HepG2 (cell line): ENCODE results near the gene KCTD21. TPM values are rescaled to one million over a fixed set of nuclear protein-coding genes. Genes with fewer than 3 reads are reported as not detected.

Experiments
- ARNT2 ChIP-seq: sonication (generic); formaldehyde crosslinking; IDR thresholded peaks from 2 replicates; pipeline ENCODE4 v1.8.0; 2022; ENCODE audit warnings: mild to moderate bottlenecking, low read depth, missing genetic modification reagents, moderate library complexity
- CCDC6 ChIP-seq: sonication (generic); formaldehyde crosslinking; IDR thresholded peaks from 2 replicates; pipeline ENCODE4 v1.8.1; 2022; ENCODE audit warnings: mild to moderate bottlenecking, missing genetic modification reagents, moderate library complexity
- HMG20B ChIP-seq: conservative IDR thresholded peaks from 2 replicates; pipeline ENCODE4 v1.6.1; 2016; ENCODE audit warnings: missing genetic modification reagents, missing compliant biosample characterization
- HOXA5 ChIP-seq: sonication (generic); formaldehyde crosslinking; IDR thresholded peaks from 2 replicates; pipeline ENCODE4 v1.4.0; 2020; ENCODE audit warnings: missing genetic modification reagents
- KDM4B ChIP-seq: sonication (generic); formaldehyde crosslinking; IDR thresholded peaks from 2 replicates; pipeline ENCODE4 v1.4.0; 2020; ENCODE audit warnings: missing genetic modification reagents
- NKX3-1 ChIP-seq: sonication (generic); formaldehyde crosslinking; IDR thresholded peaks from 2 replicates; pipeline ENCODE4 v1.5.0; 2020; ENCODE audit warnings: missing genetic modification reagents
- ZBTB7B ChIP-seq: sonication (generic); formaldehyde crosslinking; IDR thresholded peaks from 2 replicates; pipeline ENCODE4 v1.4.0; 2020; ENCODE audit warnings: missing genetic modification reagents
- ZNF230 ChIP-seq: sonication (generic); formaldehyde crosslinking; IDR thresholded peaks from 2 replicates; pipeline ENCODE4 v1.4.0; 2020; ENCODE audit warnings: mild to moderate bottlenecking, missing genetic modification reagents
- ZNF331 ChIP-seq: sonication (generic); formaldehyde crosslinking; IDR thresholded peaks from 2 replicates; pipeline ENCODE4 v1.4.0; 2020; ENCODE audit warnings: missing genetic modification reagents
- ZNF788 ChIP-seq: sonication (generic); formaldehyde crosslinking; IDR thresholded peaks from 2 replicates; pipeline ENCODE4 v1.5.0; 2020; ENCODE audit warnings: mild to moderate bottlenecking, missing genetic modification reagents, borderline replicate concordance
- polyA plus RNA-seq, 8 experiments: library from polyadenylated mRNA; depleted of rRNA in 3 of 8; stranded (reverse) in 7 of 8; unstranded in 1 of 8; fragments of >200 nt; fragmentation: Illumina TruSeq in 4 of 8; extraction: Trizol in 4 of 8; gene quantifications; 2 replicates each; pipeline versions ENCODE4 v1.2.1 to v1.2.3, GENCODE V29; 2011 to 2016; ENCODE audit warnings: low read depth in 4 of 8, missing spikeins in 1 of 8, mixed read lengths in 1 of 8; ENCODE audit not compliant: insufficient read depth in 1 of 8
- total RNA-seq, 5 experiments: library from RNA; depleted of rRNA; stranded (reverse); fragments of >200 nt; fragmentation: Illumina TruSeq; extraction: Trizol; gene quantifications; 2 replicates each; pipeline ENCODE4 v1.2.3, GENCODE V29; 2016; ENCODE audit warnings: low read depth in 1 of 5
- TF ChIP-seq, protein P1 (sequence below): sonication (generic); formaldehyde crosslinking; IDR thresholded peaks from 2 replicates; pipeline ENCODE4 v1.4.0; 2020; ENCODE audit warnings: mild to moderate bottlenecking, missing genetic modification reagents
- TF ChIP-seq, protein P2 (sequence below): sonication (generic); formaldehyde crosslinking; IDR thresholded peaks from 2 replicates; pipeline ENCODE4 v1.4.0; 2020; ENCODE audit warnings: low read depth, missing genetic modification reagents
- TF ChIP-seq, protein P3 (sequence below): sonication (generic); formaldehyde crosslinking; IDR thresholded peaks from 2 replicates; pipeline ENCODE4 v1.8.0; 2022; ENCODE audit warnings: missing genetic modification reagents, mild to moderate bottlenecking, borderline replicate concordance

Gene KCTD21
- total and polyA plus RNA-seq, 2 of the 13 experiments (the other 11 are each of a cell fraction or from before 2014, with no cell fraction given) = 3.1 to 13.5 TPM

DNA sequence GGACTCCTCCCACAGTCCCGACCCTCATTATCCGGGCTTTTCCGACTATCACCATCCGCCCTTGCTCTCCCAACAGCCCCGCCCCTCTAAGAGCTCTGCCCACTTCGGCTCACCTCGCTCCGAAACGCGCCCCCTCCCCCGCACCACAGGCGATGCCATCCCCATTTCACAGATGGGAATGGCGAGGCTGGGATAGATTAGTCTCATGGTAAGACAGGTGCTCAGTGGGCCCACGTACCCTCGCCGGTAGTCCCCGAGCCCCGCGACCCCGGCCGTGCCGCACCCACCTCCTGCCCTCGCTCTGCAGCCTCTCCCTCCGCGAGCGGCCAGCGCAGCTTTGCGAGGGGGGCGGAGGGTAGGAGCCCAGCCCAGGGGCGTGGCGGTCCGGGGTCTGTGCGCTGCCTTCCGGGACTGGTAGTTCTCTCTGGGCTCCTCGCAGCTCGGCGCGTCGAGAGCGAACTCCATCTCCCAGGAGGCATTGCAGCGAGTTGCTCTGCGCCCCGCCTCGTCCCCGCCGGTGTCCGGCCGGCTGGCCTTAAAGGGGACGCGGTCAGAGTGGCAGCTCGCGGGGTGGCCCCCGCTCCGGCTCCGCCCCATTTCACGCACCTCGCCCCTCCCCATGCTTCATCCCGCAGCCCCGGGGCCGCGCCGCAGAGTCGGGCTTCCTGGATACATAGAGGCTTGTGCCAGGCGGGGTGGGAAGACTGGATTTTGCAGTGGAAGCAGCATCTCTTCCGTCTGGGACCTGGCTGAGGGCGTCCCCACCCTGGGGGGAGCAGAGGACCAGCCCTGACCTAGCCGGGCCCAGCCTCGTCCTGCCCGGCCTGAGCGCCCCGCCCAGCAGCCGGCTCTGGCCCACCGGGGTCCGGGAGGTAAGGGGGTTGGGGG lies at the start of gene KCTD21, which contains the start of gene USP35 (continued):
- TF ChIP-seq, protein P1, sequence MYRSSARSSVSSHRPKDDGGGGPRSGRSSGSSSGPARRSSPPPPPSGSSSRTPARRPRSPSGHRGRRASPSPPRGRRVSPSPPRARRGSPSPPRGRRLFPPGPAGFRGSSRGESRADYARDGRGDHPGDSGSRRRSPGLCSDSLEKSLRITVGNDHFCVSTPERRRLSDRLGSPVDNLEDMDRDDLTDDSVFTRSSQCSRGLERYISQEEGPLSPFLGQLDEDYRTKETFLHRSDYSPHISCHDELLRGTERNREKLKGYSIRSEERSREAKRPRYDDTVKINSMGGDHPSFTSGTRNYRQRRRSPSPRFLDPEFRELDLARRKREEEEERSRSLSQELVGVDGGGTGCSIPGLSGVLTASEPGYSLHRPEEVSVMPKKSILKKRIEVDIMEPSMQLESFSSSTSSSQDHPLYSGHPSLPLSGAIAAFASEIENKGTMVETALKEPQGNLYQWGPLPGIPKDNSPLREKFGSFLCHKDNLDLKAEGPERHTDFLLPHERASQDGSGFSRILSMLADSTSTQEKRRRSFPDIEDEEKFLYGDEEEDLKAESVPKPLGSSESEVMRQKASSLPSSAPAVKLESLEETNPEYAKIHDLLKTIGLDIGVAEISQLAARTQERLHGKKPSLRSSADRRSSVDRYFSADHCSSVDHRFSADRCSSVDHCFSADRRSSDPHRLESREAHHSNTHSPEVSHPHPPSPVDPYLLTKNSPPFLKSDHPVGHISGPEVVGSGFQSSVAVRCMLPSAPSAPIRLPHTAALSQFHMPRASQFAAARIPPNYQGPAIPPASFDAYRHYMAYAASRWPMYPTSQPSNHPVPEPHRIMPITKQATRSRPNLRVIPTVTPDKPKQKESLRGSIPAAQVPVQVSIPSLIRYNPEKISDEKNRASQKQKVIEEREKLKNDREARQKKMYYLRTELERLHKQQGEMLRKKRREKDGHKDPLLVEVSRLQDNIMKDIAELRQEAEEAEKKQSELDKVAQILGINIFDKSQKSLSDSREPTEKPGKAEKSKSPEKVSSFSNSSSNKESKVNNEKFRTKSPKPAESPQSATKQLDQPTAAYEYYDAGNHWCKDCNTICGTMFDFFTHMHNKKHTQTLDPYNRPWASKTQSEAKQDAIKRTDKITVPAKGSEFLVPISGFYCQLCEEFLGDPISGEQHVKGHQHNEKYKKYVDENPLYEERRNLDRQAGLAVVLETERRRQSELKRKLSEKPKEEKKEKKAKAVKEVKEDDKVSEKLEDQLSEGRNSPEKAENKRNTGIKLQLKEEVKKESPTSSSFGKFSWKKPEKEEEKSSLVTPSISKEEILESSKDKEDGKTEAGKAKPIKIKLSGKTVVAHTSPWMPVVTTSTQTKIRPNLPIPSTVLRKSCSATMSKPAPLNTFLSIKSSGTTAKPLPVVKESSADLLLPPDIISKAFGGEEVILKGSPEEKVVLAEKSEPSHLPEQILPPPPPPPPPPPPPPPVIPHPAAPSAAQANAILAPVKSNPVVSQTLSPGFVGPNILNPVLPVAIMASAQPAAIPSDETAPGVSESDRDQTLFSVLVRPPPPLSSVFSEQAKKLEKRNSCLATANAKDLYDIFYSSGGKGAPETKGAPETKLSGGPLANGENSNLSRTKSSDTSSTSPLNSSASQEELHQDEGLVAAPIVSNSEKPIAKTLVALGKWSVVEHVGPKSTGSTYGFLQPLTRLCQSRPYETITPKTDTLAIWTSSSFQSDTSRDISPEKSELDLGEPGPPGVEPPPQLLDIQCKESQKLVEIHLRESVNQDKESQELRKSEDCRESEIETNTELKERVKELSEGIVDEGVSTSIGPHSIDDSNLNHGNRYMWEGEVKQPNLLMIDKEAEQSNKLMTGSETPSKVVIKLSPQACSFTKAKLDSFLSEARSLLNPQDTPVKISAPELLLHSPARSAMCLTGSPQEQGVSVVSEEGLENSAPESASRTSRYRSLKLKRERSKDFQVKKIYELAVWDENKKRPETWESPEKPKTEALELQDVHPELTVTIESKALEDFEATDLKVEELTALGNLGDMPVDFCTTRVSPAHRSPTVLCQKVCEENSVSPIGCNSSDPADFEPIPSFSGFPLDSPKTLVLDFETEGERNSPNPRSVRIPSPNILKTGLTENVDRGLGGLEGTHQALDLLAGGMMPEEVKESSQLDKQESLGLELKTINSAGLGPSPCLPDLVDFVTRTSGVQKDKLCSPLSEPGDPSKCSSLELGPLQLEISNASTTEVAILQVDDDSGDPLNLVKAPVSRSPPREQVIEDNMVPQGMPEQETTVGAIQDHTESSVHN = 0 out of 2 replicates have a peak, but pooled peaks have one; percentile 20
- peak; percentile 61 for TF ChIP-seq CCDC6 (CRISPR knock-in tag)
- TF ChIP-seq NKX3-1 (CRISPR knock-in tag) = peak; percentile 23; the same call in 1 of the 2 replicates
- no peak; the same call in 1 of the 2 replicates for TF ChIP-seq ZNF230 (CRISPR knock-in tag)
- TF ChIP-seq ZBTB7B (CRISPR knock-in tag) = peak; percentile 66
- peak; percentile 67; the same call in 1 of the 2 replicates for TF ChIP-seq KDM4B (CRISPR knock-in tag)
- TF ChIP-seq, protein P2, sequence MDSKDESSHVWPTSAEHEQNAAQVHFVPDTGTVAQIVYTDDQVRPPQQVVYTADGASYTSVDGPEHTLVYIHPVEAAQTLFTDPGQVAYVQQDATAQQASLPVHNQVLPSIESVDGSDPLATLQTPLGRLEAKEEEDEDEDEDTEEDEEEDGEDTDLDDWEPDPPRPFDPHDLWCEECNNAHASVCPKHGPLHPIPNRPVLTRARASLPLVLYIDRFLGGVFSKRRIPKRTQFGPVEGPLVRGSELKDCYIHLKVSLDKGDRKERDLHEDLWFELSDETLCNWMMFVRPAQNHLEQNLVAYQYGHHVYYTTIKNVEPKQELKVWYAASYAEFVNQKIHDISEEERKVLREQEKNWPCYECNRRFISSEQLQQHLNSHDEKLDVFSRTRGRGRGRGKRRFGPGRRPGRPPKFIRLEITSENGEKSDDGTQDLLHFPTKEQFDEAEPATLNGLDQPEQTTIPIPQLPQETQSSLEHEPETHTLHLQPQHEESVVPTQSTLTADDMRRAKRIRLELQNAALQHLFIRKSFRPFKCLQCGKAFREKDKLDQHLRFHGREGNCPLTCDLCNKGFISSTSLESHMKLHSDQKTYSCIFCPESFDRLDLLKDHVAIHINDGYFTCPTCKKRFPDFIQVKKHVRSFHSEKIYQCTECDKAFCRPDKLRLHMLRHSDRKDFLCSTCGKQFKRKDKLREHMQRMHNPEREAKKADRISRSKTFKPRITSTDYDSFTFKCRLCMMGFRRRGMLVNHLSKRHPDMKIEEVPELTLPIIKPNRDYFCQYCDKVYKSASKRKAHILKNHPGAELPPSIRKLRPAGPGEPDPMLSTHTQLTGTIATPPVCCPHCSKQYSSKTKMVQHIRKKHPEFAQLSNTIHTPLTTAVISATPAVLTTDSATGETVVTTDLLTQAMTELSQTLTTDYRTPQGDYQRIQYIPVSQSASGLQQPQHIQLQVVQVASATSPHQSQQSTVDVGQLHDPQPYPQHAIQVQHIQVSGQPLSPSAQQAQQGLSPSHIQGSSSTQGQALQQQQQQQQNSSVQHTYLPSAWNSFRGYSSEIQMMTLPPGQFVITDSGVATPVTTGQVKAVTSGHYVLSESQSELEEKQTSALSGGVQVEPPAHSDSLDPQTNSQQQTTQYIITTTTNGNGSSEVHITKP (CRISPR knock-in tag) = peak; percentile 54; the same call in 1 of the 2 replicates
- 0 out of 2 replicates have a peak, but pooled peaks have one; percentile 47 for TF ChIP-seq ARNT2 (CRISPR knock-in tag)
- TF ChIP-seq HMG20B = 0 out of 2 replicates have a peak, but pooled peaks have one; percentile 22
- TF ChIP-seq HOXA5 = 0 out of 2 replicates have a peak, but pooled peaks have one; percentile 19
- peak; percentile 58; the same call in 1 of the 2 replicates for TF ChIP-seq ZNF788 (CRISPR knock-in tag)
- peak; percentile 76; the same call in 1 of the 2 replicates for TF ChIP-seq ZNF331 (CRISPR knock-in tag)
- TF ChIP-seq, protein P3, sequence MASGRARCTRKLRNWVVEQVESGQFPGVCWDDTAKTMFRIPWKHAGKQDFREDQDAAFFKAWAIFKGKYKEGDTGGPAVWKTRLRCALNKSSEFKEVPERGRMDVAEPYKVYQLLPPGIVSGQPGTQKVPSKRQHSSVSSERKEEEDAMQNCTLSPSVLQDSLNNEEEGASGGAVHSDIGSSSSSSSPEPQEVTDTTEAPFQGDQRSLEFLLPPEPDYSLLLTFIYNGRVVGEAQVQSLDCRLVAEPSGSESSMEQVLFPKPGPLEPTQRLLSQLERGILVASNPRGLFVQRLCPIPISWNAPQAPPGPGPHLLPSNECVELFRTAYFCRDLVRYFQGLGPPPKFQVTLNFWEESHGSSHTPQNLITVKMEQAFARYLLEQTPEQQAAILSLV (CRISPR knock-in tag) = 0 out of 2 replicates have a peak, but pooled peaks have one; percentile 22
